ENCODE data around the gene RABGAP1L. TPM values are rescaled to one million over a fixed set of nuclear protein-coding genes. Genes with fewer than 3 reads are reported as not detected.

RABGAP1L gene
- total RNA-seq, 1 donor from 2014 or later, result 69.2 TPM

DNA sequence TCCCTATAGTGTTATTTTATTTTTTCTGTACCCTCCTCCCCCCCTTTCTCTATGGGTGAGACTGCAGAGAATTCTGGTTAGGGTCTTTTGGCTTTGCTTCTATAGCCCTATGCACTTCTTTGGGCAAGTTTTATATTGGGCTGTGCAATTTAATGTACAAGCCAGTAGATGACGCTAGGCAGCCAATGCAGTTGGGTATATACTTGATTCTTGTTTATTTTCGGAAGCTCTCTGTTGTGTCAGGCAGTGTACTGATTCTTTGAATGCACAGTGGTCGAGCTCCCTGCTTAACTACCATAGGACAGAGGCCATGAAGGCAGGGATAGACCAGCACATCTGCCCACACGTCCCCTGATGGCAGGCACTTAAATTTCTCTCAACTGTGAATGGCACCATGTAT lies 254.3 kb downstream of the RABGAP1L start:
- Histone ChIP-seq H3K27me3 (ENCODE audit: low read depth) (no peaks in the 10 kb centered on the region), H3K9me3 (replicated peaks) (peaks cover 7% of the 10 kb centered on the region), H3K27ac (replicated peaks) (no peak overlapping the region), H3K4me1 (peaks cover 8% of the 10 kb centered on the region), H3K36me3 (no peaks in the 10 kb centered on the region), H3K4me3 (no peak overlapping the region)
- DNase-seq, result no peak
- intact Hi-C loops (cut with micrococcal nuclease), result no loop called here
- TF ChIP-seq, protein P1, sequence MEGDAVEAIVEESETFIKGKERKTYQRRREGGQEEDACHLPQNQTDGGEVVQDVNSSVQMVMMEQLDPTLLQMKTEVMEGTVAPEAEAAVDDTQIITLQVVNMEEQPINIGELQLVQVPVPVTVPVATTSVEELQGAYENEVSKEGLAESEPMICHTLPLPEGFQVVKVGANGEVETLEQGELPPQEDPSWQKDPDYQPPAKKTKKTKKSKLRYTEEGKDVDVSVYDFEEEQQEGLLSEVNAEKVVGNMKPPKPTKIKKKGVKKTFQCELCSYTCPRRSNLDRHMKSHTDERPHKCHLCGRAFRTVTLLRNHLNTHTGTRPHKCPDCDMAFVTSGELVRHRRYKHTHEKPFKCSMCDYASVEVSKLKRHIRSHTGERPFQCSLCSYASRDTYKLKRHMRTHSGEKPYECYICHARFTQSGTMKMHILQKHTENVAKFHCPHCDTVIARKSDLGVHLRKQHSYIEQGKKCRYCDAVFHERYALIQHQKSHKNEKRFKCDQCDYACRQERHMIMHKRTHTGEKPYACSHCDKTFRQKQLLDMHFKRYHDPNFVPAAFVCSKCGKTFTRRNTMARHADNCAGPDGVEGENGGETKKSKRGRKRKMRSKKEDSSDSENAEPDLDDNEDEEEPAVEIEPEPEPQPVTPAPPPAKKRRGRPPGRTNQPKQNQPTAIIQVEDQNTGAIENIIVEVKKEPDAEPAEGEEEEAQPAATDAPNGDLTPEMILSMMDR (IDR thresholded peaks at IDR 0.05; ENCODE audit: borderline replicate concordance), result peak; percentile 36

DNA sequence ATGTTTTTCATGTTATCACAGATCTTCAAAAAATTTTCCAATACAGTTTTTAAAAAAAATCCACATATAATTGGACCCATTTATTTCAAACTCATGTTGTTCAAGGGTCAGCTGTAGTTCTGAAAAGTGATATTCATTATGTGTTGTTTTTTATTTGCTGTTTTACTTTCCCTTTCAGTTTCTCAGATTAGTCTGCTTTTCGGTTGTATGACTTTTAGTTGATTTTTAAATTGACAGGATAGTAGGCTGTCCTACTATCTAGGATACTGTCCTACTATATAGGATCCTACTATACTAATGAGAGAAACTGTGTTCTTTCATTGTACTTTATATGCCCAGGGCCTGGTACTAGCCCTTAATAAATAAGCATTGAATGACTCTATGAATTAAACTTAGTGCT lies 254.9 kb downstream of the RABGAP1L start:
- H3K4me1 ChIP-seq, result peaks cover 8% of the 10 kb centered on the region
- H3K36me3 ChIP-seq, result no peaks in the 10 kb centered on the region
- peak overlapping the region; percentile 9 for H3K4me3 ChIP-seq
- DNase-seq, result no peak
- H3K27ac ChIP-seq (replicated peaks), result no peak overlapping the region
- intact Hi-C loops (cut with micrococcal nuclease), result no loop called here
- TF ChIP-seq, protein P1 (IDR thresholded peaks at IDR 0.05; ENCODE audit: borderline replicate concordance), result no peak
- H3K9me3 ChIP-seq (replicated peaks), result peaks cover 7% of the 10 kb centered on the region
- no peaks in the 10 kb centered on the region for H3K27me3 ChIP-seq (ENCODE audit: low read depth)

DNA sequence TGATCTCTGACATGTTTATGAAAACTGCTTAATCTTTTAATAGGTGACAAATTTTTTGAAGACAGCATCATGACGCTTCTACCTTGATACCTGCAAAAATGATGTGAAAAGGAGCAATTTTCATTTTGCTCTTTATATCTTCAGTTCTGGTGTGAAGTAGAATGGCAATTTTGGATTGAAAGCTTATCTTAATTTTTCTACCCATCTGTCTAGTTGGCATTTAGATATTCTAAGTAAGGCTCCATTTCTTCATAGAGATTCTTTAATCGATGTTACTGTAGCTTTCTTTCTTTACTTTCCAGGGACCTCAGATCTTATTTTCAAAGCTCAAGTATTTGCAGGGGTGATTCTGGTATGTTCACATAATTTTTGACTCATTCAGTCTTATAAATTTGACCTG lies 256.2 kb downstream of the RABGAP1L start:
- H3K9me3 ChIP-seq (replicated peaks), result peaks cover 7% of the 10 kb centered on the region
- intact Hi-C loops (cut with micrococcal nuclease), result no loop called here
- TF ChIP-seq, protein P1 (IDR thresholded peaks at IDR 0.05; ENCODE audit: borderline replicate concordance), result no peak

DNA sequence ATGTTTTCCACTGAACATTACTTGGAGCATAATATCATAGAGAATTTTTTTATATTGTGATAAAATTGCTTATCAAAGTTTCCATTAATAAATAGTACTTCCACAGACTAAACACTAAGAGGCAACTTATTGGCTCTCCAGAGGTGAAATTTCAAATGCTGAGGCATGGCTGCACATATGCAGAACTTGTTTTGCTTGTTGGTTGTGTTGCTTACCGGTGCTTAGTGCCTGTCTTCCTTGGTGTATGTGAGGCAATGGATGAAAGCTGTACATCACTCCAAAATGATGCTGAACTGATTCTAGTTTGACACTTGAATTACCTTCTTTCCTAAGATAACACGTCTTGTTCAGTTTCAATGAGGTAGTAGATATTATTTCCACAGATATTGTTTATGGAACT lies 258.6 kb downstream of the RABGAP1L start:
- intact Hi-C loops (cut with micrococcal nuclease), result no loop called here
- Histone ChIP-seq H3K9me3 (replicated peaks) (no peaks in the 10 kb centered on the region), H3K4me3 (no peak overlapping the region), H3K27ac (replicated peaks) (no peak overlapping the region), H3K36me3 (no peaks in the 10 kb centered on the region), H3K4me1 (peaks cover 8% of the 10 kb centered on the region), H3K27me3 (ENCODE audit: low read depth) (no peaks in the 10 kb centered on the region)
- DNase-seq, result no peak
- TF ChIP-seq, protein P1 (IDR thresholded peaks at IDR 0.05; ENCODE audit: borderline replicate concordance), result no peak

More for the DNA sequence above, 256.2 kb downstream of the RABGAP1L start:
- H3K27me3 ChIP-seq (ENCODE audit: low read depth), result no peaks in the 10 kb centered on the region
- H3K4me3 ChIP-seq, result no peak overlapping the region
- DNase-seq, result no peak
- no peak overlapping the region for H3K27ac ChIP-seq (replicated peaks)
- peaks cover 8% of the 10 kb centered on the region for H3K4me1 ChIP-seq
- no peaks in the 10 kb centered on the region for H3K36me3 ChIP-seq

DNA sequence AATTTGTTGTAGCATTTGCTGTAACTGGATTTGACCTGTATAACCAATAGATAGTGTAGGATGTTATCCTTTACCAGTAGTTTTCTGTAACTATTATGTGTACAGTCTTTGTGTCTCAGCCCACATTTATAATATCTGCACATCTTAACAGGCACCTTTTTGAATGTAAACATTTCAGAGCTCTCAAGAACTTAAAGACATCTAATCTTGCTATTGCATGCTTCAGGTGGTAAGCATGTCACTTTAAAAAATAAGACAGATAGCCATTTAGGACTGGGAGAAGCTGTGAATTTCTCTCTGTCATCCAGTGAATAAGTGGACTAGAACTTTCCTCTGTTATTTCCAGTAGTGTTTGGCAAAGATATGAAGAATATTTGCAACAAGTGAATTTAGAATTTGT lies 265.8 kb downstream of the RABGAP1L start:
- TF ChIP-seq, protein P1 (IDR thresholded peaks at IDR 0.05; ENCODE audit: borderline replicate concordance), result no peak
- H3K4me1 ChIP-seq, result no peaks in the 10 kb centered on the region
- H3K27me3 ChIP-seq (ENCODE audit: low read depth), result no peaks in the 10 kb centered on the region
- DNase-seq, result no peak
- intact Hi-C loops (cut with micrococcal nuclease), result no loop called here
- no peak overlapping the region for H3K4me3 ChIP-seq
- no peaks in the 10 kb centered on the region for H3K36me3 ChIP-seq
- no peak overlapping the region for H3K27ac ChIP-seq (replicated peaks)
- no peaks in the 10 kb centered on the region for H3K9me3 ChIP-seq (replicated peaks)

DNA sequence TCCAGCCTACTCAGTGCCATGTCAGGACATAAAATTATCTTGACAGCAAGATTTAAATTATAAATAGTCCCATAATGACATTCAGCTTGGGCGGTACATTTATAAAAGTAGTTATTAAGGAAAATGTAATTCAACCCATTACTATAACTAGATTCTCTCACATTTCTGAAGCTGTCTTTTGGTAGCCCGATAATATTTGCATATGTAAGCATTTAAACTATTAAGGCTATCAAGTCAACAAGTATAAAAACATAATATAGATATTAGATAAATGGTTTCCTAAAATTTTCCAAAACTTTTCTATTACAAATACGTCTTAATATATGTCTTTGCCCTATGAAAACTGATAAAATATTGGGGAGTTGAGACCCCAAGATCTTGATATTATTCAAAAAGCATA lies 266.8 kb downstream of the RABGAP1L start:
- TF ChIP-seq, protein P1 (IDR thresholded peaks at IDR 0.05; ENCODE audit: borderline replicate concordance), result no peak
- intact Hi-C loops (cut with micrococcal nuclease), result no loop called here
- DNase-seq, result no peak

More for the DNA sequence above, 266.8 kb downstream of the RABGAP1L start:
- H3K27ac ChIP-seq (replicated peaks), result no peak overlapping the region
- H3K36me3 ChIP-seq, result no peaks in the 10 kb centered on the region
- no peaks in the 10 kb centered on the region for H3K27me3 ChIP-seq (ENCODE audit: low read depth)
- H3K9me3 ChIP-seq (replicated peaks), result no peaks in the 10 kb centered on the region
- H3K4me1 ChIP-seq, result no peaks in the 10 kb centered on the region
- H3K4me3 ChIP-seq, result no peak overlapping the region
